HG03457 (cell line): ENCODE results near the gene NLRP12.
"Not testable (repeated sequence)": the region's sequence is repeated elsewhere in the genome, so short reads cannot be mapped to it uniquely, and the experiment has no call there.

Source experiments
- ATAC-seq: cut with Tn5 transposase; IDR thresholded peaks from one replicate; pipeline ENCODE4 v1.9.1; 2021; ENCODE audit warnings: moderate number of reproducible peaks; ENCODE audit not compliant: unreplicated experiment

Gene NLRP12

DNA sequence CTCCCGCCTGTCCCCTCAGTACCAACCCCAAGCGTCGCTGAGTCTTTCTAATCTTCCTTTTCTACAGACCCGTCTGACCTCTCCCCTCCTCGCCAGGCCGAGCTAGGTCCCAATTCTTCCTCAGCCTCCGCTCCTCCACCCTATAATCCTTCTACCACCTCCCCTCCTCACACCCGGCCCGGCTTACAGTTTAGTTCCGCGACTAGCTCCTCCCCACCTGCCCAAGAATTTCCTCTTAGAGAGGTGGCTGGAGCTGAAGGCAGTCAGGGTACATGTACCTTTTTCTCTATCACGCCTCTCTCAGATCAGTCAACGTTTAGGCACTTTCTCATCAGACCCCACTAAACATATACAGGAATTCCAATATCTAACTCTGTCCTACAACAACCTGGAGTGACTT lies 8.7 kb upstream of the NLRP12 start:
- ATAC-seq = not testable (repeated sequence)

DNA sequence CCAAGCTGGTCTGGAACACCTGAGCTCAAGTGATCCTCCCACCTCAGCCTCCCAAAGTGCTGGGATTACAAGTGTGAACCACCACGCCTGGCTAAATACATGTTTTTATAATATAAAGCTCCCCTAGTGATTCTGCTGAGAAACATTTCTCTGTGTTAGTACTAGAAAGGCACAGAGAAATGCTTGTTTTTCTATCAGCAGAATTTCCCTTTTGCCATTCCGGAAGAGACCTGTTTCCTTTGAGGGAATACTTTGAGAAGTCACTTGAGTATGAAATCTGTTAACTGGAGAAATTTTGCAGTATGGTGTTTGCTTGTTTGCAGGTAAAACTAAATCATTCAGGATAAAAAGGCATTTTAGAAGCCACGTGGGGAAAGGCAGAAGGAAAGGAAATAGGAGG lies 4.4 kb upstream of the NLRP12 start:
- ATAC-seq = no peak

DNA sequence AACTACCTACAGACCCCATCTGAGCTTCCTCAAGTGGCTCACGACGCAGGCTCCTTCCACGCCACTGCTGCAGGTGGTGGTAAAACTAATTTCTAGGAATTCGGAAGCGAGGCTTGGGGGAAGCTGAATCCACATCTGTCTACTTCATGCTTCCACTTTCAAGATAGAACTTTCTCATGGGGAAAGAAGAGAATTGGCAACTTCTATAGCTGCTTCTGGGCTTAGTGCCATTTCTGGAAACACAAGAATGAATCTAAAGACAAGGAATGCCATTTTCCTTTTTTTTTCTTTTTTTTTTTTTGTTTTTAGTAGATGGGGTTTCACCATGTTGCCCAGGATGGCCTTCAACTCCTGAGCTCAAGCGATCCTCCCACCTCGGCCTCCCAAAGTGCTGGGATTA lies 2.8 kb upstream of the NLRP12 start:
- no peak for ATAC-seq

DNA sequence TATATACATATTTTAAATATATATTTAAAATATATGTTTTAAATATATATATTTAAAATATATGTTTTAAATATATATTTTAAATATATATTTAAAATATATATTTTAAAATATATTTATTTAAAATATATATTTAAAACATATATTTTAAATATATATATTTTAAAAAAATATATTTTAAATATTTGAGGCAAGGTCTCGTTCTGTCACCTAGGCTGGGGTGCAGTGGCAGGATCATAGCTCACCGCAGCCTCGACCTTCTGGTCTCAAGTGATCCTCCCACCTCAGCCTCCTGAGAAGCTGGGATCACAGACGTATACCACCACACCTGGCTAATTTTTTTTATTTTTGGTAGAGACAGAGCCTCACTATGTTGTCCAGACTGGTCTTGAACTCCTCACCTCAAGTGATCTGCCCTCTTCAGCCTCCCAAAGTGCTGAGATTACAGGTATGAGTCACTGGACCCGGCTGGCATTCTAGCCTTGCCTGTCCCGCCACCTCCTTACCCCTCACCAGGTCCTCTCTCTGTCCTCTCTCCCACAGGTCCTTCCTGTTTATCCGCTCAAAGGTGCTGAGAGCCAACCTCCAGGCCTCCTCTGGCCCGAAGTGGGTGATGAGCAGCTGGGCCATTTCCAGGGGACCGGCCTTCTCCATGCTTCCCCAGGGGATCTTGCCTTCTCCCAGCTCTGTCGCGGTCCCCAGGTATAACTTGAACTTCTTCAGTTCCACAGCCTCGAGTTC lies 564 bp downstream of the NLRP12 start:
- ATAC-seq = no peak

DNA sequence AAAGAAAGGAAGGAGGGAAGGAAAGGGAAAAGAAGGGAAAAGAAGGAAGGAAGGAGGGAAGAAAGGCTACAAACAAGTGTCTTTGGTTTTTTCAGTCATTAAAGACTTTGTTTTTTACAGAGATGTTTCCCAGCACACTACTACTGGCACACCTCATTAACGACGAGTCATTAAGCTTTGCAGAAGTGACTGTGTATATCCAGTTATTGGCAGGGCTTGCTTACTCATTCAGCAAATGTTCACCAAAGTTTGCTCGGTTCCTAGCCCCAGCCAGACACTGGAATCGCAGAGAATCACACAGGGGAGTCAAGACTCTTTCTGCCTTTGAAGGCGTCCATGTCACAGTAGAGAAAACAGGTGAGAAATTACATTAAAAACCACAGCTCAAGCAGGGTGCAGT lies 4.3 kb downstream of the NLRP12 start:
- ATAC-seq = no peak

DNA sequence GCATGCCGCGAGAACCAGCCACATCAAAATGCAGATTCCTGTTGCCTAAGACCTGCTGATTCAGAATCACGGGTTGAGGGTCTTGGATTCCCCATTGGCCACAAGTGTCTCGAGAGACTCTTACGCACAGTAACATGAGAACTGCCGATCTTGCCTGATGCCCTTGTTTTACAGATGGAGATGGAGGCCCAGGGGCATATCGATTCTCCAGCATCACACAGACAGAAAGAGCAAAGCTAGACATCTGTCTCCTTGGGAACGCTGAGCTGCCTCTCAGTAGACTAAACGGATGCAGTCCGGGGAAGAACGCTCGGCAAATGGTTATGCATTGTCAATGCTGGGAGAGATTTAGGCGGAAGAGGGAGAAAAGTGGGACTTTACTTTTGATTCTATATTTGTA lies 5.4 kb downstream of the NLRP12 start:
- no peak for ATAC-seq

DNA sequence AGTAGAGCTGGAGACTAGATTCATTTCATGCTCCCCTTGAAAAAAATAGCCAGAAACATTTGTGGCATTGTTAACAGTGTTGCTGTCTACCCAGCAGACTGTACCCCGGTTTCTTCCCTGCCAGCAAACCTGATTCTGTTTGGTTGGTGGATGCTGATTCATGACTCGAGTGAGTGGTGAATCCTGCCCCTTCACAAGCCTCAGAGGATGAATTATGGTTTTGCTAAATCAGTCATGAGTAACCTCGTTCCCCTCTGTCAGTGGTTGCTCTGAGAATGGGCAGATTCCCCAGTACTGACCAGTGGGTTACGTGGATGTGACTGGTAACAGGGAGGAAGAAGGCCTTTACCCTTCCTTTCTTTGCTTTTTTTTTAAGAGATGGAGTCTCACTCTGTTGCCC lies 10.1 kb downstream of the NLRP12 start:
- ATAC-seq = no peak

DNA sequence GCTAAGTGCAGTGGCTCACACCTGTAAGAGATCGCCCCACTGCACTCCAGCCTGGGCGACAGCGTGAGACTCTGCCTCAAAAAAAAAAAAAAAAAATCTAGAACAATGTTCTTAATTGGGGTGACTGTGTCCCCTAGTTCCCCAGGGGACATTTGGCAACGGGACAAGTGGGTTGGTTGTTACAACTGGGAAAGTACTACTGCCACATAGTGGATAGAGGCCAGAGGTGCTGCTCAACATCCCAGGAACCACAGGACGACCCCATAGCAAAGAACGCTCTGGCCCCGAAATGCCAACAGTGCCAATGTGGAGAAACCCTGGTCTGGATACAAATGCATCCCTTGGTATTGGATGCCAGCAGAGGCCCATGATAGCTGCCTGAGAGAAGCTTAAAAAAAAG lies 11.8 kb downstream of the NLRP12 start:
- no peak for ATAC-seq

DNA sequence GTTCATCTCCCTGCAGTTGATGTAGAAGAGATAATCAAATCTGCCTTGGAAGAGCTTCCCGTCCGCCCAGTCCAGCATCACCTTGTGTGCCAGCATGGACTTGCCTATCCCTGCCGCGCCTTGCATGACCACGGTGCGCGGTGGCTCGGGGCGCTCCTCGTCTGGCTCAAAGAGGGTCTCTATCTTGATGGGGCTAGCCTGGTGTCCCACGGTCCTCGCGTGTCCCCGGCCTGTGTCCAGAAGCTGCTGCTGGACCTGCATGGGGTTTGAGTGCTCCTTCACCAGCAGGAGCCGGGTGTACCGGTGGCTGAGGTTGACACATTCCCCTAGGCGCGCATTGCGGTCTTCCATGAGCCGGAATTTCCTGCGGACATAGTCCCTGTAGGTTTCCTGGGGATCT lies 13.2 kb downstream of the NLRP12 start:
- no peak for ATAC-seq

DNA sequence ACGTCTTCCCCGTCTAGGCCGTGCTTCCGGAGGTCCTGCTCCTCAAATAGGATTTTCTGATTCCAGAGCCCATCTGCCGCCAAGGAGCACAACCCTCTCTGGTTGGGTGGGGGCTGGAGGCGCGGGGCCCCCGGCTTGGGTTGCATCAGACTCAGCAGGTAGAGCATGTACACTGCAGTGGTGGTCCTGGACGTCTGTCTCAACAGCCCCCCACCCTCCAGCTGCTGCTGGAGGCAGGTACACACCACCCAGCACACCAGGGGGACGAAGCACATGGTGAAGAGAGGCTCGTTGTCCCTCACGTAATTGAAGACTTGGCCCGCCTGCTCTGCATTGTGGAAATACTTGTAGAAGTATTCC lies 13.9 kb downstream of the NLRP12 start:
- ATAC-seq = no peak

DNA sequence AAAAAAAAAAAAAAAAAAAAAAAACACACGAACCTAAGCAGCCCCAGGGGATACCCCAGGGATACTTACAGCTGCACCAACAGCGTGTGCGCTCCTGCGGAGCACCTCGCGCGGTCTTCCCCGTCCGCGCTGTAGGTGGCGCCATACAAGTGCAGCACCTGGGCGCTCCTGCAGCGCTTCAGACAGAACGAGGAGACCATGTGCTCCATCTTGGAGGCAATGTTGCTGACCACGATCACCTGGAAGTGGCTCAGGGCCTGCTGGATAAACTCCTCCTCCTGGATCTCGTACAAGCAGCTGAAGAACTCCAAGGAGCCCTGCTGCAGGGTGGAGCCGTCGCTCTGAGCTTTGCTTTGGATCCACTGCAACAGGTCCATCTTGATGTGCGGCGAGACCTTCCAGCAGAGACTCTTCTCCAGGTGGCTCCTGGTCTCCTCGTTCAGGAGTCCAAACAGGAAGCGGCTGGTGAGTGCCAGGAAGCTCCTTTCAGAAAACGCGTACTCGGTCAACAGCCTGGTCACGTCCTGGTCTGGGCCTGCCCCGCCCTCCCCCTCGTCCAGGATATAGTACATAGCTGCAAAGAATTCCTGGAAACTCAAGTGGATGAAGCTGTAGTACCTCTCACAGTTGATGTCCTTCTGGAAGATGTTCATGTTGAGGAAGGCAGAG lies 14.5 kb downstream of the NLRP12 start:
- ATAC-seq = no peak

DNA sequence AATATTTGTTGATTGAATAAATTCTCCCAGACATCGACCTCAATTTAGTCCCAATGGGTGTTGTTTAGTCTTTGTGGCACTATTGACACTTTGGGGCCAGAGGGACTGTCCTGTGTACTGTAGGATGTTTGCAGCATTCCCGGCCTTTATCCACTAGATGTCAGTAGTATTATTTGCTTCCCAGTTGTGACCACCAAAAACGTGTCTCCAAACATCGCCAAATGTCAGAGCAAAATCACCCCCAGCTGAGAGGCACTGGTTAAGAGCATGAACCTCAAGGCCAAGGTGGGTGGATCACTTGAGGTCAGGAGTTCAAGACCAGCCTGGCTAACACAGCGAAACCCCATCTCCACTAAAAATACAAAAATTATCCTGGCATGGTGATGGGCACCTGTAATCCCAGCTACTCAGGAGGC lies 15.4 kb downstream of the NLRP12 start:
- no peak for ATAC-seq

DNA sequence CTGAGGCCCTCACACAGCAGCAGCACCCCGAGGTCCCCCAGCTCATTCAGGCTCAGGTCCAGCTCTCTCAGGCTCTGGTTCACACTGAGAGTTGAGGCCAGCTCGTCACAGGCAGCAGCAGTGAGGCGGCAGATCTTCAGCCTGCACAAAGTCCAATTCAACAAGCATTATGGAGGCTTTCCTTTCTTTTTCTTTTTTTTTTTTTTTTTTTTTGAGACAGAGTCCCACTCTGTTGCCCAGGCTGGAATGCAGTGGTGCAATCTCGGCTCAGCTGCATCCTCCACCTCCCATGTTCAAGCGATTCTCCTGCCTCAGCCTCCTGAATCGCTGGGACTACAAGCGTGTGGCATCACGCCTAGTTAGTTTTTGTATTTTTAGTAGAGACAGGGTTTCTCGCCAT lies 22.9 kb downstream of the NLRP12 start:
- no peak for ATAC-seq

DNA sequence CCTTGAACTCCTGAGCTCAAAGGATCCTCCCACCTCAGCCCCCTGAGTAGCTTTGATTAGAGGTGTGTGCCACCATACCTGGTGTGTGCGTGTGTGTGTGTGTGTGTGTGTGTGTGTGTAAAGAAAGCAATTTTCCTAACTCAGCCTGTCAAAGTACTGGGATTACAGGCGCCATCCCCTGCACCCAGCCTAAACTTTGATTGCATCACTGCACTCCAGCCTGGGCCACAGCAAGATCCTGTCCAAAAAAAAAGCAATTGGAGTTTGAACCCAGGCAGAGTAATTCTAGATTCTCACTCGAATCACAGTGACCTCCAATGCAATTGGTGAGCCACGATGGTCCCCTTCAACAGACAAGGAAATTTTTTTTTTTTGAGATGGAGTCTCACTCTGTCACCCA lies 29.1 kb downstream of the NLRP12 start:
- ATAC-seq = no peak

DNA sequence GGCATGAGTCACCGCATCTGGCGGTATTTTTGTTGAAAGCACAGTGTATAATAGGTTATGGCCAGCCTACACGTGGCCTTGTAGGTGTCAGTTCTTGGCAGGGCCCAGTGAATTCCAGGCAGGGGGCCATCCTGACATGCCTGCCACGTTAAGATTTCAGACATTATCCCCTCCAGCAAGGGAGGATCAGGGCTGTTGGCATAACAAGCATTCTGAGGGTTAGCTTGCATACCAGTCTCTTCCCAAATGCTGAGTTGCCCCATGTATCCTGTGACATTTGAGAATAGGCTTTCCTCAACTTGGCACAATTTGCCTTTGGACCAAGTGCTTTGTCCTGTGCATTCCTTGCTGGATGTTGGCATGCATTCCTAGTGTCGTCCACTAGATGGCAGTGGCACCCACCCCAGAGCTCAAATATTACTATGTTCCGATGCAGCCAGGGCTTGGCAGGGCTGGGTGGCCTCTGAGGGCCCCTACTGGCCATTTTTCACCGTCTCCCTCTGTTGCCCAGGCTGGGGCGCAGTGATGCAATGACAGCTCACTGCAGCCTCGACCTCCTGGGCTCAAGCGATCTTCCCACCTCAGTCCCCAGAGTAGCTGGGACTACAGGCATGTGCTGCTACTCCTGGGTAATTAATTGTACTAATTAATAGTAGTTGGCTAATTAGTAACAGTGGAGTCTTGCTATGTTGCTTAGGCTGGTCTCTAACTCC lies 31.2 kb downstream of the NLRP12 start:
- no peak for ATAC-seq

DNA sequence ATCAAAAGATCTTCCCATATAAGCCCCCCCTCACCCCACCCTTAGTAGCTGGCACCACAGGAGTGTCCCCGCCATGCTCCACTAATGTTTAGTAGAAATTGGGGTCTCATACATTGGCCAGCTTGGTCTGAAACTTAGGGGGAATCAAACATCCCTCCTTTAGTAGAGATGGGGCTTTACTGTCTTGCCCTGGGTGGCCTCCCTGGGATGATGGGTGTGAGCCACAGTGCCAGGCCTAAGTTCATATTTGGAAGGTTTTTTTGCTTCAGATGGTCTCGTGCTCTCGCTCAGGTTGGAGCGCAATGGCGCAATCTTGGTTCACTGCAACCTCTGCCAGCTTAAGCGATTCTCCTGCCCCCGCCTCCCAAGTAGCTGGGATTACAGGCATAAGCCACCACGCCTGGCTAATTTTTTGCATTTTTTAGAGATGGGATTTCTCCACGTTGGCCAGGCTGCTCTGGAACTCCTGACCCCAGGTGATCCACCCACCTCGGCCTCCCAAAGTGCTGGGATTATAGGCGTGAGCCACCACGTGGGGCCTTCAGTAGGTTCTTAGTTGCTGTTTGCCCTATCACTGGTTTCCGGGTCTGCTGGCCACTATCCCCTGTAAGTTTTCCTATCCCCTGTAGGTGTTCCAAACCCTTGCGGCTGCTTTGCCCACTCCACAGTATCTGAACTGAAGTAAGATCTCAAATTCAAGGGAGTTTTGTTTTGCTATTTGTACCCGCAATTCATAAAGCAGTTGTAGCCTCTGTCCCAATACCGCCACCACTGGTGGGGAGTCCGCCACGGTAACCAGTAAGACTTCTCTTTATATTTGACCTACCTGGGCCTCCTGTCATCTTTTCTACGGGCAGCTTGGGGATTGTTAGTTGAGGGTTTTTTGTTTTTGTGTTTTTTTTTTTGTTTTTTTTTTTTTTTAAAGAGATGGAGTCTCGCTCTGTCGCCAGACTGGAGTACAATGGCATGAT lies 34.1 kb downstream of the NLRP12 start:
- ATAC-seq = no peak

DNA sequence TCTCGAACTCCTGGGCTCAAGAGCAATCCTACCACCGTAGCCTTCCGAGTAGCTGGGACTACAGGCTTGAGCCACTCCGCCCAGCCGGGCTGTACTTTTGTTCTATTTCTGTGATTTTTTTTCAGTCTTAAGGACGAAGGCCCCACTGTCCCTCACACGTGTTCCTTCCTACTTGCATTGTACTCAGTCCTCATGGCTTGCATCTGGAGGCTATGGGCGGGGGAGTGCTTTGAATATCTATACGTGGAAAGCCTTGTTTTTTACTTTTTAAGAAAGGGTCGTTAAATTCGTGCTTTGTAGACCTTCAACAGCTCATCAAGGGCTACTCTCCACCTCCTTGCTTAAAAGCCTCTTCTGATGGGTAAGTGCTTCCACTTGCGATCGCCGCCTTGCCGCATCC lies 36.8 kb downstream of the NLRP12 start:
- ATAC-seq = no peak

DNA sequence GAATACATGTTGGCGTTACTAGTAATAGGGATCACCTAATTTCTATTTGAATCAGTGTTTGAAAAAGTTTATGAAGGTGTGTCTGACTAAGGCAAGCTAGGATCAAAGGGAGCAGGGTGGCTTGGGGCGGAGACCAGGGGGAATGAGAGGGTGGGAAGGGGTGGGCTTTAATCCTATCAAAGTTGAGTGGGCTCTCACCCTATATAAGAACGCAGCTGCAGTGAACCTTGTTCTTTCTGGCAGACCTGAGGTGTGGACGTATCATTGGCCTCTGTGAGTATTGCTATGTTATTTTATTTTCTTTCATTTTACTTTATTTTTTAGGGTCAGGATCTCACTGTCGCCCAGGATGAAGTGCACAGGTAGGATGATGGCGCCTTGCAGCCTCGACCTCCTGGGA lies 37.4 kb downstream of the NLRP12 start:
- ATAC-seq = no peak

DNA sequence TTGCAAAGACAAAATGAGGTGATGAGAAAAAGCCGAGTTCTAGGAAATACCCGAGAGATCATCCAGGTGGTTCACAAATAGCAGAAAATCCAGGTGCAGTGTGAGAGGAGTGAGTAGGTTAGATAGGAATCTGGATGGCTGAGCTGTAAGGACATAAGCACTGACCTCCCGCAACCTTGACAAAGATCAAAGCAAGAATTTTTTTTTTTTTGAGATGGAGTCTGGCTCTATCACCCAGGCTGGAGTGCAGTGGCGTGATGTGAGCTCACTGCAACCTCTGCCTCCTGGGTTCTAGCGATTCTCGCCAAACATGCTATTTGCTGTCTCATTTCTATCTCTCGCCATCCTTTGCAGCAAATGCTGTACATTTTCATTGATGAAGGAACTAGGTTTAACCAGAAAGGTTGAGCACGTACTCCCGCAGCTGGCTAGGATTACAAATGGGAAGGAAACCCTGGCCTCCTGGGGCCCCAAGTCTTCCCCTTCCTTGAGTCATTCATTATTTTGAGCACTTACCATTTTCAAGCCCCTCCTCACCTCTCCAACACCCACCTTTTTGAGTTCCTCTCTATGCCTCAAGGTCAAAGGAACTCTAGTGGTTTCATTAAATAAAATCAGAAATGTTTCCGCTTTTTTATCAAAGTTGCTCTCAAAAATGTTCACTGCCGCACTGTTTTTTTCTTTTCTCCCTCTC lies 38.8 kb downstream of the NLRP12 start:
- no peak for ATAC-seq

DNA sequence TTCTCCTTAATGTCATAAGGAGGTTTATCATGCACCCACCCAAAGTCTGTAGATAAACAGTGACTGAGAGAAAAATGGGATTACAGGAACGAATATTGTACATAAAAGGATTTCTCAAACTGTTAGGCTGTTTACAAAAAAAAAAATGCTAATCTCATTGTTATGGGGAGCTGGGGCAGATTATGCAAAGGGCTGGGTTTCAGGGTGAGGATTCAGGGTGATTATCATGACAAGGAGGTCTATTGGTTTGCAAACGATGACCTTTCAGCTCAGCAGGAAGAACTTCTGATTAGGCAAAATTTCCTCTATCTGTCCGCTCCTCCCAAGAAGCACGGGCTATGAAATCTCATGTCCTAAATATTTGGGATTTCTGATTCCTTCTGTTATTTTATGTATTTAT lies 41.4 kb downstream of the NLRP12 start:
- no peak for ATAC-seq

DNA sequence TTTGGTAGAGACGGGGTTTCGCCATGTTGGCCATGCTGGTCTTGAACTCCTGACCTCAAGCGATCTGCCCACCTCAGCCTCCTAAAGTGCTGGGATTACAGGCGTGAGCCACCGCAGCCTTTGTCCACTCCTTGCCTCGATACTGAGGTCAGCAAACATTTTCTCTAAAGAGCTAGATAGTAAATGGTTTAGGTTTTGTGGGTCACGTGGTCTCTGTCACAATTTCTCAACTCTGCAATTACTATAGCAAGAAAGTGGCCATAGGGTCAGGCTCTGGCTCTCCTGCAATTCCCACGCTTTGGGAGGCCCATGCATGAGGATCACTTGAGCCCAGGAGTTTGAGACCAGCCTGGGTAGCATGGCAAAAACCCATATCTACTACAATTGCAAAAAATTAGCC lies 42.8 kb downstream of the NLRP12 start:
- ATAC-seq = not testable (repeated sequence)
